A549 (cell line): ENCODE data around the gene BGN. TPM values are rescaled to one million over a fixed set of nuclear protein-coding genes. Genes with fewer than 3 reads are reported as not detected.

Experiments used
- ATAC-seq, 2 experiments: fragments of 200-7000 bp in 1 of 2; fragments of >200 bp in 1 of 2; cut with Nextera tagmentation in 1 of 2; cut with Tn5 transposase in 1 of 2; 3 replicates each; pipeline versions ENCODE4 v1.8.0 to v1.9.1; 2018 to 2020; ENCODE audit warnings: mild to moderate bottlenecking in 1 of 2, moderate library complexity in 1 of 2
- CTCF ChIA-PET: fragments of 300-600 bp; sonication (Branson Sonifier 250); formaldehyde crosslinking; extraction: SDS; loops from one replicate; lab custom pipeline; 2021; ENCODE audit warnings: antibody characterized with exemption, inconsistent platforms; lab: Yijun Ruan, JAX
- POLR2A ChIA-PET: fragments of 350-600 bp; formaldehyde crosslinking; extraction: SDS; loops from one replicate; lab custom pipeline; 2021; ENCODE audit warnings: antibody characterized with exemption, inconsistent platforms; lab: Yijun Ruan, JAX
- DNase-seq, 2 experiments: peaks; one replicate each; pipeline versions ENCODE4 v3.0.0 to v3.0.0-alpha.2; 2011 to 2016; ENCODE audit warnings: low read depth in 1 of 2, low spot score in 1 of 2
- FAIRE-seq: peaks from 2 replicates; lab custom pipeline; 2011; peaks lifted over from hg19 to GRCh38; lab: Jason Lieb, UNC
- H3K27ac ChIP-seq, 2 experiments: fragments of >200 bp; sonication (Bioruptor Twin); formaldehyde crosslinking; 3 replicates each; pipeline ENCODE4 v1.5.1; 2016 to 2017
- H3K4me1 ChIP-seq: fragments of >200 bp; sonication (Bioruptor Twin); formaldehyde crosslinking; 3 replicates; pipeline ENCODE4 v1.6.1; 2016
- H3K4me2 ChIP-seq: fragments of >200 bp; sonication (Bioruptor Twin); formaldehyde crosslinking; 3 replicates; pipeline ENCODE4 v1.6.1; 2016
- H3K4me3 ChIP-seq: fragments of >200 bp; sonication (Bioruptor Twin); formaldehyde crosslinking; 3 replicates; pipeline ENCODE4 v1.5.1; 2016
- H3K9me3 ChIP-seq: fragments of >200 bp; sonication (Bioruptor Twin); formaldehyde crosslinking; 3 replicates; pipeline ENCODE4 v1.6.1; 2016
- BCL3 ChIP-seq: fragments of >200 bp; sonication (Bioruptor Twin); formaldehyde crosslinking; IDR thresholded peaks from 3 replicates; pipeline ENCODE4 v1.6.1; 2016
- BHLHE40 ChIP-seq: IDR thresholded peaks from 2 replicates; pipeline ENCODE4 v1.6.1; 2012; ENCODE audit warnings: low read depth, low read length, inconsistent platforms
- CBX8 ChIP-seq: fragments of 200-600 bp; sonication (generic); IDR thresholded peaks from 2 replicates; pipeline ENCODE4 v1.6.1; 2016
- CHD4 ChIP-seq: fragments of 200-600 bp; sonication (generic); IDR thresholded peaks from 2 replicates; pipeline ENCODE4 v1.6.1; 2016; ENCODE audit warnings: antibody characterized with exemption, mild to moderate bottlenecking, borderline replicate concordance
- CTCF ChIP-seq: fragments of >200 bp; sonication (Bioruptor Twin); formaldehyde crosslinking; IDR thresholded peaks from 3 replicates; pipeline ENCODE4 v1.5.1; 2016
- E2F6 ChIP-seq: IDR thresholded peaks from 2 replicates; pipeline ENCODE4 v1.6.1; 2012; ENCODE audit warnings: low read depth, borderline replicate concordance
- EHF ChIP-seq: fragments of 250-450 bp; sonication (Bioruptor Pico); IDR thresholded peaks from 2 replicates; pipeline ENCODE4 v1.5.0; 2020; ENCODE audit warnings: mild to moderate bottlenecking
- EHMT2 ChIP-seq: fragments of 200-600 bp; sonication (generic); IDR thresholded peaks from 2 replicates; pipeline ENCODE4 v1.6.1; 2016; ENCODE audit warnings: antibody characterized with exemption, low read depth, mild to moderate bottlenecking, moderate library complexity
- EP300 ChIP-seq, 2 experiments: fragments of >200 bp; sonication (Bioruptor Twin); formaldehyde crosslinking; IDR thresholded peaks; 2 replicates in 1 of 2; 3 replicates in 1 of 2; pipeline ENCODE4 v1.6.1; 2016 to 2017
- GATA3 ChIP-seq: IDR thresholded peaks from 2 replicates; pipeline ENCODE4 v1.6.1; 2012; ENCODE audit warnings: borderline replicate concordance
- HOXA7 ChIP-seq: fragments of 250-450 bp; sonication (Bioruptor Pico); IDR thresholded peaks from 2 replicates; pipeline ENCODE4 v1.5.0; 2020; ENCODE audit warnings: mild to moderate bottlenecking, moderate library complexity
- HOXB5 ChIP-seq: fragments of 250-450 bp; sonication (Bioruptor Pico); IDR thresholded peaks from 2 replicates; pipeline ENCODE4 v1.5.0; 2020; ENCODE audit warnings: mild to moderate bottlenecking, moderate library complexity
- KDM1A ChIP-seq: fragments of 200-600 bp; sonication (generic); IDR thresholded peaks from 2 replicates; pipeline ENCODE4 v1.6.1; 2016; ENCODE audit warnings: low read depth, mild to moderate bottlenecking
- MAX ChIP-seq: IDR thresholded peaks from 2 replicates; pipeline ENCODE4 v1.6.1; 2012
- NPAS2 ChIP-seq: fragments of 250-450 bp; sonication (Bioruptor Pico); IDR thresholded peaks from 2 replicates; pipeline ENCODE4 v1.8.0; 2022; ENCODE audit warnings: mild to moderate bottlenecking, moderate library complexity, borderline replicate concordance
- PBX3 ChIP-seq: IDR thresholded peaks from 2 replicates; pipeline ENCODE4 v1.6.1; 2012
- PHF8 ChIP-seq: fragments of 200-600 bp; sonication (generic); IDR thresholded peaks from 2 replicates; pipeline ENCODE4 v1.6.1; 2016; ENCODE audit warnings: low read depth, mild to moderate bottlenecking, antibody characterized with exemption, moderate library complexity, borderline replicate concordance
- POLR2A ChIP-seq: IDR thresholded peaks from 2 replicates; pipeline ENCODE4 v1.6.1; 2012; ENCODE audit warnings: mild to moderate bottlenecking, low read length
- RAD21 ChIP-seq, 2 experiments: fragments of >200 bp in 1 of 2; sonication (Bioruptor Twin) in 1 of 2; formaldehyde crosslinking in 1 of 2; IDR thresholded peaks in 1 of 2; conservative IDR thresholded peaks in 1 of 2; 2 replicates in 1 of 2; 3 replicates in 1 of 2; pipeline ENCODE4 v1.6.1; 2012 to 2018; ENCODE audit warnings: inconsistent platforms in 1 of 2
- SMC3 ChIP-seq: fragments of >200 bp; sonication (Bioruptor Twin); formaldehyde crosslinking; IDR thresholded peaks from 3 replicates; pipeline ENCODE4 v1.6.1; 2018; ENCODE audit warnings: inconsistent platforms
- TP53 ChIP-seq: fragments of 250-450 bp; sonication (Bioruptor Pico); IDR thresholded peaks from 2 replicates; pipeline ENCODE4 v1.5.0; 2021; ENCODE audit warnings: mild to moderate bottlenecking, moderate library complexity
- USF2 ChIP-seq: fragments of 450-650 bp; IDR thresholded peaks from 2 replicates; pipeline ENCODE4 v1.6.1; 2014; ENCODE audit warnings: antibody characterized with exemption
- ZC3H11A ChIP-seq: fragments of 450-650 bp; IDR thresholded peaks from 2 replicates; pipeline ENCODE4 v1.6.1; 2014; ENCODE audit warnings: antibody characterized with exemption, mild to moderate bottlenecking
- ZFP36 ChIP-seq: fragments of 450-650 bp; IDR thresholded peaks from 2 replicates; pipeline ENCODE4 v1.6.1; 2014; ENCODE audit warnings: borderline replicate concordance; ENCODE audit not compliant: partially characterized antibody
- WGBS: methylation state at CpG from one replicate; pipeline ENCODE4 v1.1.6; 2017; ENCODE audit errors: missing lambda C conversion rate; 5-methylcytosine and 5-hydroxymethylcytosine counted together
- polyA plus RNA-seq, 4 experiments: library from polyadenylated mRNA; depleted of rRNA in 3 of 4; stranded (reverse); fragments of >200 nt; fragmentation: RNase III in 1 of 4; extraction: RNeasy Plus Mini Kit Qiagen cat#74134 plus additional on column Dnase treatment in 1 of 4; gene quantifications; 2 replicates in 3 of 4; 3 replicates in 1 of 4; pipeline ENCODE4 v1.2.3, GENCODE V29; 2011 to 2017

Gene BGN
- polyA plus RNA-seq, 2 of the 4 experiments (the other 2 are of a cell fraction) = 0.04 TPM; not detected in 1

GRCh38 chrX:153470411-153471363 is 24.1 kb upstream of the BGN start, which contains the start of gene HAUS7:
HAUS7 (minus strand) TSS chrX:153470576; CDS start chrX:153470557, 19 bp downstream.
- no peak for TF ChIP-seq ZC3H11A
- no peak for TF ChIP-seq GATA3
- peak; percentile 75; the same call in 1 of the 2 replicates for TF ChIP-seq PHF8
- TF ChIP-seq SMC3 = peak; percentile 68
- TF ChIP-seq EHF (CRISPR knock-in tag) = no peak
- TF ChIP-seq ZFP36 = peak; percentile 82
- peak; percentile 77 for TF ChIP-seq CTCF
- TF ChIP-seq CBX8 = no peak
- TF ChIP-seq E2F6 = peak; percentile 49; the same call in 1 of the 2 replicates
- TF ChIP-seq PBX3 = peak; percentile 87
- no peak for TF ChIP-seq HOXB5
- TF ChIP-seq NPAS2 (CRISPR knock-in tag) = no peak
- TF ChIP-seq RAD21 (conservative IDR thresholded peaks at IDR 0.05 in 1 of 2, IDR thresholded peaks at IDR 0.05 in 1 of 2) = peak; percentile 57 to 63
- TF ChIP-seq POLR2A = peak; percentile 60
- peak; percentile 87; the same call in 1 of the 2 replicates for TF ChIP-seq KDM1A
- H3K4me3 ChIP-seq = peak within 1 kb of the TSS; percentile 75
- peak within 1 kb of the TSS; percentile 64 to 90 for H3K27ac ChIP-seq
- DNase-seq (peak; percentile 85 to 93), FAIRE-seq (no peak), ATAC-seq (peak; percentile 87 to 90)
- H3K4me2 ChIP-seq = peak within 1 kb of the TSS; percentile 97
- ChIA-PET CTCF (interaction anchor here (0.6 to 11.1 kb wide), 31 partner anchors 9 to 1286 kb away, joined by 3 to 130 read pairs (median 4); no protein-coding TSS in a partner anchor), POLR2A (interaction anchor here (1.1 kb wide), 1 partner anchor 9 kb away, joined by 5 read pairs; no protein-coding TSS in a partner anchor)
- no peaks in the 10 kb centered on the region for H3K9me3 ChIP-seq
- peaks cover 3% of the 10 kb centered on the region; the same call in 1 of the 3 replicates for H3K4me1 ChIP-seq
- WGBS = 28% methylated on average over 14 of the region's 70 CpGs

- CTCF ChIA-PET = interaction anchor here (1.0 to 11.1 kb wide), 23 partner anchors 8 to 513 kb away, joined by 3 to 130 read pairs (median 6); no protein-coding TSS in a partner anchor
- TF ChIP-seq USF2 (no peak), EHMT2 (no peak), MAX (no peak), TP53 (CRISPR knock-in tag) (no peak), HOXA7 (no peak), CHD4 (no peak), EP300 (IDR thresholded peaks at IDR 0.05) (no peak), BHLHE40 (no peak), BCL3 (no peak)
- H3K4me3 ChIP-seq = no peak overlapping the region
- no peaks in the 10 kb centered on the region for H3K9me3 ChIP-seq
- no peak overlapping the region for H3K4me2 ChIP-seq
- FAIRE-seq (no peak), DNase-seq (no peak), ATAC-seq (no peak)
- POLR2A ChIA-PET = no interaction called here
- no peak overlapping the region for H3K27ac ChIP-seq
- WGBS = 77% methylated on average over 7 of the region's 11 CpGs
- peaks cover 3% of the 10 kb centered on the region; the same call in 1 of the 3 replicates for H3K4me1 ChIP-seq
Measured at GRCh38 chrX:153471663-153472280, 23.0 kb upstream of the BGN start.
